SU-DHL-6 (cell line): ENCODE results near the gene CEBPZOS.

Source experiments
- H2AFZ ChIP-seq: fragments of 200-600 bp; sonication (generic); 2 replicates; pipeline ENCODE4 v1.6.1; 2014; ENCODE audit warnings: low read depth, mild to moderate bottlenecking, moderate library complexity, mixed read lengths, antibody characterized with exemption, low read length; ENCODE audit not compliant: severe bottlenecking
- H3F3A ChIP-seq: fragments of 200-600 bp; shearing (Covaris generic); 2 replicates; pipeline ENCODE4 v1.6.0; 2016; ENCODE audit warnings: antibody characterized with exemption, mild to moderate bottlenecking; ENCODE audit not compliant: insufficient read depth
- H3K27ac ChIP-seq: fragments of 200-600 bp; sonication (generic); 2 replicates; pipeline ENCODE4 v1.5.1; 2016; ENCODE audit warnings: low read depth, mild to moderate bottlenecking, low read length, moderate library complexity, mixed read lengths
- H3K27me3 ChIP-seq: fragments of 200-600 bp; sonication (generic), shearing (Covaris generic); 2 replicates; pipeline ENCODE4 v1.6.0; 2014; ENCODE audit warnings: mild to moderate bottlenecking, low read length
- H3K36me3 ChIP-seq: fragments of 200-600 bp; sonication (generic); 2 replicates; pipeline ENCODE4 v1.6.1; 2014; ENCODE audit warnings: mild to moderate bottlenecking, low read length, mixed read lengths
- H3K4me2 ChIP-seq: fragments of 300-600, 200-600 bp; shearing (Covaris generic), sonication (generic); 2 replicates; pipeline ENCODE4 v1.6.0; 2014; ENCODE audit warnings: low read length, low read depth, mild to moderate bottlenecking; ENCODE audit not compliant: poor library complexity, severe bottlenecking
- H3K4me3 ChIP-seq: fragments of 200-600 bp; sonication (generic); 2 replicates; pipeline ENCODE4 v1.5.1; 2014; ENCODE audit warnings: antibody characterized with exemption, low read length, mild to moderate bottlenecking, mixed read lengths; ENCODE audit not compliant: insufficient read depth, poor library complexity, severe bottlenecking
- H3K79me2 ChIP-seq: fragments of 200-600 bp; sonication (generic); 2 replicates; pipeline ENCODE4 v1.6.1; 2014; ENCODE audit warnings: mild to moderate bottlenecking, low read length, moderate library complexity; ENCODE audit not compliant: insufficient read depth
- H3K9ac ChIP-seq: fragments of 200-600 bp; sonication (generic); 2 replicates; pipeline ENCODE4 v1.7.0; 2014; ENCODE audit warnings: mild to moderate bottlenecking, low read length
- H3K9me2 ChIP-seq: fragments of 200-600 bp; sonication (generic); replicated peaks from 2 replicates; pipeline ENCODE4 v1.6.1; 2014; ENCODE audit warnings: low read length; ENCODE audit not compliant: insufficient read depth
- H3K9me3 ChIP-seq: fragments of 200-600 bp; sonication (generic); 2 replicates; pipeline ENCODE4 v1.6.1; 2014; ENCODE audit warnings: low read length, mixed read lengths; ENCODE audit not compliant: insufficient read depth
- H4K20me1 ChIP-seq: fragments of 200-600 bp; sonication (generic); 2 replicates; pipeline ENCODE4 v1.6.1; 2014; ENCODE audit warnings: low read depth, mild to moderate bottlenecking, antibody characterized with exemption, low read length, moderate library complexity, mixed read lengths
- EZH2phosphoT487 ChIP-seq: fragments of 200-600 bp; sonication (generic), shearing (Covaris generic); conservative IDR thresholded peaks from 2 replicates; pipeline ENCODE4 v1.6.1; 2018; ENCODE audit warnings: mild to moderate bottlenecking, antibody characterized with exemption, low read length, moderate library complexity, mixed read lengths
- TF ChIP-seq, protein P1 (sequence below): fragments of 200-600 bp; sonication (generic); IDR thresholded peaks from one replicate; pipeline ENCODE4 v1.5.1; 2017; ENCODE audit warnings: antibody characterized with exemption, mild to moderate bottlenecking, low read length, moderate library complexity; ENCODE audit not compliant: insufficient read depth, poor library complexity, severe bottlenecking

Gene CEBPZOS

GRCh38 chr2:37168217-37168981 lies 27.9 kb upstream of the CEBPZOS start:
- no peaks in the 10 kb centered on the region for H4K20me1 ChIP-seq
- no peaks in the 10 kb centered on the region for H3K27me3 ChIP-seq
- no peaks in the 10 kb centered on the region for H3K79me2 ChIP-seq
- no peak for TF ChIP-seq EZH2phosphoT487
- TF ChIP-seq, protein P1, sequence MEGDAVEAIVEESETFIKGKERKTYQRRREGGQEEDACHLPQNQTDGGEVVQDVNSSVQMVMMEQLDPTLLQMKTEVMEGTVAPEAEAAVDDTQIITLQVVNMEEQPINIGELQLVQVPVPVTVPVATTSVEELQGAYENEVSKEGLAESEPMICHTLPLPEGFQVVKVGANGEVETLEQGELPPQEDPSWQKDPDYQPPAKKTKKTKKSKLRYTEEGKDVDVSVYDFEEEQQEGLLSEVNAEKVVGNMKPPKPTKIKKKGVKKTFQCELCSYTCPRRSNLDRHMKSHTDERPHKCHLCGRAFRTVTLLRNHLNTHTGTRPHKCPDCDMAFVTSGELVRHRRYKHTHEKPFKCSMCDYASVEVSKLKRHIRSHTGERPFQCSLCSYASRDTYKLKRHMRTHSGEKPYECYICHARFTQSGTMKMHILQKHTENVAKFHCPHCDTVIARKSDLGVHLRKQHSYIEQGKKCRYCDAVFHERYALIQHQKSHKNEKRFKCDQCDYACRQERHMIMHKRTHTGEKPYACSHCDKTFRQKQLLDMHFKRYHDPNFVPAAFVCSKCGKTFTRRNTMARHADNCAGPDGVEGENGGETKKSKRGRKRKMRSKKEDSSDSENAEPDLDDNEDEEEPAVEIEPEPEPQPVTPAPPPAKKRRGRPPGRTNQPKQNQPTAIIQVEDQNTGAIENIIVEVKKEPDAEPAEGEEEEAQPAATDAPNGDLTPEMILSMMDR = peak; percentile 66
- no peaks in the 10 kb centered on the region for H3K9me2 ChIP-seq
- peaks cover 14% of the 10 kb centered on the region; the same call in 1 of the 2 replicates for H3K9me3 ChIP-seq
- no peak overlapping the region for H3K4me3 ChIP-seq
- no peaks in the 10 kb centered on the region for H3F3A ChIP-seq
- peaks cover 3% of the 10 kb centered on the region; the same call in 1 of the 2 replicates for H3K36me3 ChIP-seq
- H3K27ac ChIP-seq = no peak overlapping the region
- H2AFZ ChIP-seq = no peak overlapping the region
- H3K9ac ChIP-seq = no peak overlapping the region
- no peak overlapping the region for H3K4me2 ChIP-seq

DNA sequence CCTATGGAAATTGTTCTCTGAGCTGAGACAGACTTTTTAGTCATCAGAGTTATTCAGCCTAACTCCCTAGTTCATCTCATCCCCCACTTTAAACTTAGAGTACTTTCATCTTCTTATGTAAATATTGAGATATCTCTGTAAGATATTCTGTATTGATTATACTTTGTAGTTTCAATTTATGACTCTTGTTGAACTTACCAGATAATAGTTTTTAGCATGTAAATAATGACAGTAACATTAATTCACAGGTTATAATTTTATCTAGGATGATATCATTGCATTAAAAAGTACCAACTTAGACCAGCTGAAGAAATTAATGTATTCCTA lies 24.7 kb upstream of the CEBPZOS start:
- no peak overlapping the region for H3K27ac ChIP-seq
- no peaks in the 10 kb centered on the region for H3K27me3 ChIP-seq
- no peak overlapping the region for H2AFZ ChIP-seq
- TF ChIP-seq, protein P1 = no peak
- TF ChIP-seq EZH2phosphoT487 = no peak
- H3K9me2 ChIP-seq = no peaks in the 10 kb centered on the region
- no peaks in the 10 kb centered on the region for H3K79me2 ChIP-seq
- H3K4me2 ChIP-seq = no peak overlapping the region
- H3F3A ChIP-seq = no peaks in the 10 kb centered on the region
- no peak overlapping the region for H3K9ac ChIP-seq
- no peak overlapping the region for H3K4me3 ChIP-seq
- no peaks in the 10 kb centered on the region for H3K36me3 ChIP-seq
- no peaks in the 10 kb centered on the region for H4K20me1 ChIP-seq
- H3K9me3 ChIP-seq = no peaks in the 10 kb centered on the region

- Histone ChIP-seq H3K79me2 (no peaks in the 10 kb centered on the region), H3K4me3 (no peak overlapping the region), H3K36me3 (no peaks in the 10 kb centered on the region), H4K20me1 (no peaks in the 10 kb centered on the region), H3K9me3 (no peaks in the 10 kb centered on the region), H3K9ac (no peak overlapping the region), H3K27ac (no peak overlapping the region), H3K27me3 (no peaks in the 10 kb centered on the region), H3K9me2 (no peaks in the 10 kb centered on the region), H3K4me2 (no peak overlapping the region), H2AFZ (no peak overlapping the region), H3F3A (no peaks in the 10 kb centered on the region)
- TF ChIP-seq EZH2phosphoT487 = no peak
- TF ChIP-seq, protein P1 = no peak
Measured at GRCh38 chr2:37173741-37174140, 22.6 kb upstream of the CEBPZOS start.
